Measurements from ENCODE around the gene SLC2A2. TPM values are rescaled to one million over a fixed set of nuclear protein-coding genes. Genes with fewer than 3 reads are reported as not detected.

SLC2A2 gene

DNA sequence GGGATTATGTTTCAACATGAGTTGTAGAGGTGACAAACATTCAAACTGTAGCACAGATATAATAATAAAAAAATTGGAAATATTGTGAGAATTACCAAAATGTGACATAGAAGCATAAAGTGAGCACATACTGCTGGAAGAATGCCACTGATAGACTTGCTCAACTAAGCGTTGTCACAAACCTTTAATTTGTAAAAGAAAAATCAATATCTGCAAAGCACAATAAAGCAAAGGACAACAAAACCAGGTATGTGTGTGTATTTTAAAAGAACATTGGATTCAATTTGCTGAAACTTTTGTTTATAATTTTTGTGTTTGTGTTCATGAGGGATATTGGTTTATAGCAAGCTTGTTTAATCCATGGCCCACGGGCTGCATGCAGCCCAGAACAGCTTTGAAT lies 77.3 kb downstream of the SLC2A2 start:
- H3K27ac ChIP-seq (ENCODE audit: low read length, poor library complexity, severe bottlenecking) = no peak overlapping the region
- H3K36me3 ChIP-seq (ENCODE audit: control insufficient read depth in 1 of 2, insufficient read depth in 2 of 2, low read depth in 1 of 2, low read length in 2 of 2) = no peaks in the 10 kb centered on the region
- no peak overlapping the region for H3K9ac ChIP-seq (ENCODE audit: low read length)
- no peak overlapping the region for H3K4me2 ChIP-seq (ENCODE audit: low read length, poor library complexity, severe bottlenecking)
- no peaks in the 10 kb centered on the region for H3K79me1 ChIP-seq (replicated peaks; ENCODE audit: low read length, poor library complexity, severe bottlenecking)
- peaks cover 3% of the 10 kb centered on the region for H3K4me1 ChIP-seq (ENCODE audit: control insufficient read depth, insufficient read depth, low read depth, low read length)
- H3K4me3 ChIP-seq (ENCODE audit: insufficient read depth in 1 of 2, low read depth in 1 of 2, low read length in 2 of 2) = no peak overlapping the region
- no peak overlapping the region for H3K4ac ChIP-seq (ENCODE audit: low read depth in 1 of 2, low read length in 2 of 2)
- H3K27me3 ChIP-seq (ENCODE audit: control insufficient read depth in 1 of 2, insufficient read depth in 1 of 2, low read length in 2 of 2) = peaks cover 0 to 5% of the 10 kb centered on the region in 2 experiments
- no peak for DNase-seq
- no peak overlapping the region for H4K8ac ChIP-seq (ENCODE audit: low read length)
- H2BK12ac ChIP-seq (ENCODE audit: low read length in 2 of 2) = no peak overlapping the region
- H2BK5ac ChIP-seq (ENCODE audit: low read depth, low read length, poor library complexity, severe bottlenecking) = no peak overlapping the region
- no peak overlapping the region for H2BK15ac ChIP-seq (ENCODE audit: low read depth, poor library complexity, severe bottlenecking)
- H2AK5ac ChIP-seq (ENCODE audit: low read length, severe bottlenecking) = no peak overlapping the region
- H2BK120ac ChIP-seq (ENCODE audit: low read depth, low read length) = no peak overlapping the region
- H3K9me3 ChIP-seq (ENCODE audit: control insufficient read depth, low read length) = no peaks in the 10 kb centered on the region
- H2AFZ ChIP-seq (ENCODE audit: low read depth, low read length) = no peak overlapping the region
- H3K23ac ChIP-seq (ENCODE audit: low read length in 2 of 2) = no peak overlapping the region
- no peak overlapping the region for H3K18ac ChIP-seq (ENCODE audit: low read depth in 1 of 2, low read length in 2 of 2)
- WGBS = 84% methylated on average over 1 of the region's 2 CpGs
- H4K91ac ChIP-seq (ENCODE audit: low read length) = no peak overlapping the region
- H3K14ac ChIP-seq (ENCODE audit: low read length in 2 of 2) = no peak overlapping the region

DNA sequence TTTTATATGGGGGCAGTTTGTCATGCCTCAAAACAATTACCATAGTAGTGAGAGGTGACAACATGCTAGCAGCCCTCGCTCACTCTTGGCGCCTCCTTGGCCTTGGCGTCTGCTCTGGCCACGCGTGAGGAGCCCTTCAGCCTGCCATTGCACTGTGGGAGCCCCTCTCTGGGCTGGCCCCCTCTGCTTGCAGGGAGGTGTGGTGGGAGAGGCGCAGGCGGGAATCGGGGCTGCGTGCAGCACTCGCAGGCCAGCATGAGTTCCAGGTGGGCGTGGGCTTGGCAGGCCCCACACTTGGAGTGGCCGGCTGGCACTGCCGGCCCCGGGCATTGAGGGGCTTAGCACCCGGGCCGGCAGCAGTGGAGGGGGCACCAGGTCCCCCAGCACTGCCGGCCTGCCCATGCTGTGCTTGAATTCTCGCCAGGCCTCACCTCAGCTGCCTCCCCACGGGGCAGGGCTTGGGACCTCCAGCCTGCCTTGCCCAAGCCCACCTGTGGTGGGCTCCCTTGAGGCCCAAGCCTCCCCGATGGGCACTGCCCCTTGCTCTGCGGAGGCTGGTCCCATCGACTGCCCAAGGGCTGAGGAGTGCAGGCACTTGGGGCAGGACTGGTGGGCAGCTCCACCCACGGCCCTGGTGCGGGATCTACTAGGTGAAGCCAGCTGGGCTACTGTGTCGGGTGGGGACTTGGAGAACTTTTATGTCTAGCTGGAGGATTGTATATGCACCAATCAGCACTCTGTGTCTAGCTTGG lies 79.3 kb downstream of the SLC2A2 start:
- no peak for DNase-seq
- H2BK15ac ChIP-seq (ENCODE audit: low read depth, poor library complexity, severe bottlenecking) = no peak overlapping the region
- H3K9me3 ChIP-seq (ENCODE audit: control insufficient read depth, low read length) = no peaks in the 10 kb centered on the region
- H4K91ac ChIP-seq (ENCODE audit: low read length) = peak overlapping the region; percentile 50
- H3K18ac ChIP-seq (ENCODE audit: low read depth in 1 of 2, low read length in 2 of 2) = no peak overlapping the region
- H3K4me1 ChIP-seq (ENCODE audit: control insufficient read depth, insufficient read depth, low read depth, low read length) = peaks cover 3% of the 10 kb centered on the region
- 92% methylated on average over 25 of the region's 25 CpGs for WGBS
- H3K79me1 ChIP-seq (replicated peaks; ENCODE audit: low read length, poor library complexity, severe bottlenecking) = no peaks in the 10 kb centered on the region
- no peak overlapping the region for H3K4ac ChIP-seq (ENCODE audit: low read depth in 1 of 2, low read length in 2 of 2)
- H3K4me2 ChIP-seq (ENCODE audit: low read length, poor library complexity, severe bottlenecking) = no peak overlapping the region
- no peak overlapping the region for H2BK12ac ChIP-seq (ENCODE audit: low read length in 2 of 2)
- no peak overlapping the region for H4K8ac ChIP-seq (ENCODE audit: low read length)
- no peak overlapping the region for H3K23ac ChIP-seq (ENCODE audit: low read length in 2 of 2)
- H3K14ac ChIP-seq (ENCODE audit: low read length in 2 of 2) = peak overlapping the region in 1 of 2 experiments; percentile 29
- H3K36me3 ChIP-seq (ENCODE audit: control insufficient read depth in 1 of 2, insufficient read depth in 2 of 2, low read depth in 1 of 2, low read length in 2 of 2) = no peaks in the 10 kb centered on the region
- no peak overlapping the region for H3K27ac ChIP-seq (ENCODE audit: low read length, poor library complexity, severe bottlenecking)
- no peak overlapping the region for H3K4me3 ChIP-seq (ENCODE audit: insufficient read depth in 1 of 2, low read depth in 1 of 2, low read length in 2 of 2)
- H2BK120ac ChIP-seq (ENCODE audit: low read depth, low read length) = no peak overlapping the region
- no peak overlapping the region for H2BK5ac ChIP-seq (ENCODE audit: low read depth, low read length, poor library complexity, severe bottlenecking)
- no peak overlapping the region for H3K9ac ChIP-seq (ENCODE audit: low read length)
- no peak overlapping the region for H2AK5ac ChIP-seq (ENCODE audit: low read length, severe bottlenecking)
- H2AFZ ChIP-seq (ENCODE audit: low read depth, low read length) = no peak overlapping the region
- no peaks in the 10 kb centered on the region for H3K27me3 ChIP-seq (ENCODE audit: control insufficient read depth in 1 of 2, insufficient read depth in 1 of 2, low read length in 2 of 2)

Small RNA genes within 50 kb of the gene (small RNA-seq; reads per million reads assigned to genes)
- gene RNU1-70P (ENCODE audit: low read depth) = not detected

Measured in mesenchymal stem cell (in vitro differentiated cells and primary cell).